ENCODE data around the gene ONECUT3. TPM values are rescaled to one million over a fixed set of nuclear protein-coding genes. Genes with fewer than 3 reads are reported as not detected.

ONECUT3 gene
- total and polyA plus RNA-seq, 9 of the 15 experiments (the other 6 are each of a cell fraction or from before 2014, with no cell fraction given) = not detected

DNA sequence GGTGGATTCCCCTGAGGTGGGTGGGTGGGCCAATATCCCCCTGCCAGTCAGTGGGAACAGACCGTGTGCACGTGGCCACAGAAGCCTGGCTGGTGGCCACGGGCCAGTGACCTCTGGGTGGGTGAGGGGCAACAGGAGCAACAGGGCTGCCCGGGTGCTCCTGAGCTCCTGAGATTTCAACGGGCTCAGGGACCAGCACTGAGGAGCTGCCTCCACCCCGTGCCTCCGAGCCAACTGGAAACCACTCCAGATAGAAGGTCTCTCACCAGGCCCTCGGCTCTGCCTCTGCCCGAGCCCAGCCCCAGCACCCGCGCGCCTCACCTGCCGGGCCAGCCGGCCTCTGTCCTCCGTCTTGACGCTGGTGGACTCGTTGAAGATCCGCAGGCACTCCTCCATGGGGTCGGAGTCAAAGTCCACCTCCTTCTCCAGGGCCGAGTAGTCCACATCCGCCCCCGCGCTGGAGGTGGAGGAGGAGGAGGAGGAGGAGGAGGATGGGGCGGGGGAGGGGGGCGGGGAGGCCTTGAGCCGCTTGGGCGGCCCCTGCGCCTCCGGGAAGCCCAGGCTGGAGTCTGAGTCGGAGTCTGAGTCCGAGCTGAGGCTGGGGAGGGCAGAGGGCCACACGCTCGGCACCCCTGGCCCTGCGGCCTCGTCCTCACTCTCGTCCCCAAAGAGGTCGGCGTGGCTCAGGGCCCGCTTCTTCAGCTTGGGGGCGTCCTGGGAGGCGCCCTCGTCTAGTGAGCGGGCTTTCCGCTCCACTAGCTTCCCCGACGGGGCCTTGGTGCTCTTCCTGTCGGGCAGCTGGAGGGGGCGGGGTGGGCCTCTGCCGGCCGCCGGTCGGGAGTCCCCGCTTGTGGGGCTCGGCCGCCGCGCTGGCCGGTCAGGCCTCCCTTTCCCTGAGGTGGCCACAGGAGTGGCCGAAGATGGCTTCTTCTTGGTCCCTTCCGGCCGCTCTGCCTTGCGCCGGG is 73.5 kb downstream of the ONECUT3 start (continued):
- TF ChIP-seq, protein P1, sequence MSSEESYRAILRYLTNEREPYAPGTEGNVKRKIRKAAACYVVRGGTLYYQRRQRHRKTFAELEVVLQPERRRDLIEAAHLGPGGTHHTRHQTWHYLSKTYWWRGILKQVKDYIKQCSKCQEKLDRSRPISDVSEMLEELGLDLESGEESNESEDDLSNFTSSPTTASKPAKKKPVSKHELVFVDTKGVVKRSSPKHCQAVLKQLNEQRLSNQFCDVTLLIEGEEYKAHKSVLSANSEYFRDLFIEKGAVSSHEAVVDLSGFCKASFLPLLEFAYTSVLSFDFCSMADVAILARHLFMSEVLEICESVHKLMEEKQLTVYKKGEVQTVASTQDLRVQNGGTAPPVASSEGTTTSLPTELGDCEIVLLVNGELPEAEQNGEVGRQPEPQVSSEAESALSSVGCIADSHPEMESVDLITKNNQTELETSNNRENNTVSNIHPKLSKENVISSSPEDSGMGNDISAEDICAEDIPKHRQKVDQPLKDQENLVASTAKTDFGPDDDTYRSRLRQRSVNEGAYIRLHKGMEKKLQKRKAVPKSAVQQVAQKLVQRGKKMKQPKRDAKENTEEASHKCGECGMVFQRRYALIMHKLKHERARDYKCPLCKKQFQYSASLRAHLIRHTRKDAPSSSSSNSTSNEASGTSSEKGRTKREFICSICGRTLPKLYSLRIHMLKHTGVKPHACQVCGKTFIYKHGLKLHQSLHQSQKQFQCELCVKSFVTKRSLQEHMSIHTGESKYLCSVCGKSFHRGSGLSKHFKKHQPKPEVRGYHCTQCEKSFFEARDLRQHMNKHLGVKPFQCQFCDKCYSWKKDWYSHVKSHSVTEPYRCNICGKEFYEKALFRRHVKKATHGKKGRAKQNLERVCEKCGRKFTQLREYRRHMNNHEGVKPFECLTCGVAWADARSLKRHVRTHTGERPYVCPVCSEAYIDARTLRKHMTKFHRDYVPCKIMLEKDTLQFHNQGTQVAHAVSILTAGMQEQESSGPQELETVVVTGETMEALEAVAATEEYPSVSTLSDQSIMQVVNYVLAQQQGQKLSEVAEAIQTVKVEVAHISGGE (CRISPR knock-in tag; IDR thresholded peaks at IDR 0.05) = 0 out of 6 replicates have a peak, but pooled peaks of 1 of the 3 experiments have one; percentile 8
- TF ChIP-seq MCM3 (IDR thresholded peaks at IDR 0.05) = no peak
- peak; percentile 98 for TF ChIP-seq PCBP1 (IDR thresholded peaks at IDR 0.05; ENCODE audit: low read depth, low read length, poor library complexity, severe bottlenecking)
- 0 out of 4 replicates have a peak, but pooled peaks of 1 of the 2 experiments have one; percentile 26 for TF ChIP-seq NRF1 (conservative IDR thresholded peaks at IDR 0.05 in 1 of 2, IDR thresholded peaks at IDR 0.05 in 1 of 2)
- no peak for TF ChIP-seq HDAC8 (tag; IDR thresholded peaks at IDR 0.05)
- peak; percentile 35; the same call in 1 of the 2 replicates for TF ChIP-seq PHF8 (IDR thresholded peaks at IDR 0.05; ENCODE audit: borderline replicate concordance, low read length)
- TF ChIP-seq, protein P2, sequence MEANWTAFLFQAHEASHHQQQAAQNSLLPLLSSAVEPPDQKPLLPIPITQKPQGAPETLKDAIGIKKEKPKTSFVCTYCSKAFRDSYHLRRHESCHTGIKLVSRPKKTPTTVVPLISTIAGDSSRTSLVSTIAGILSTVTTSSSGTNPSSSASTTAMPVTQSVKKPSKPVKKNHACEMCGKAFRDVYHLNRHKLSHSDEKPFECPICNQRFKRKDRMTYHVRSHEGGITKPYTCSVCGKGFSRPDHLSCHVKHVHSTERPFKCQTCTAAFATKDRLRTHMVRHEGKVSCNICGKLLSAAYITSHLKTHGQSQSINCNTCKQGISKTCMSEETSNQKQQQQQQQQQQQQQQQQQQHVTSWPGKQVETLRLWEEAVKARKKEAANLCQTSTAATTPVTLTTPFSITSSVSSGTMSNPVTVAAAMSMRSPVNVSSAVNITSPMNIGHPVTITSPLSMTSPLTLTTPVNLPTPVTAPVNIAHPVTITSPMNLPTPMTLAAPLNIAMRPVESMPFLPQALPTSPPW (CRISPR knock-in tag; IDR thresholded peaks at IDR 0.05) = peak; percentile 91
- TF ChIP-seq ZNF263 (CRISPR knock-in tag; IDR thresholded peaks at IDR 0.05; ENCODE audit: borderline replicate concordance) = peak; percentile 96
- TF ChIP-seq, protein P3, sequence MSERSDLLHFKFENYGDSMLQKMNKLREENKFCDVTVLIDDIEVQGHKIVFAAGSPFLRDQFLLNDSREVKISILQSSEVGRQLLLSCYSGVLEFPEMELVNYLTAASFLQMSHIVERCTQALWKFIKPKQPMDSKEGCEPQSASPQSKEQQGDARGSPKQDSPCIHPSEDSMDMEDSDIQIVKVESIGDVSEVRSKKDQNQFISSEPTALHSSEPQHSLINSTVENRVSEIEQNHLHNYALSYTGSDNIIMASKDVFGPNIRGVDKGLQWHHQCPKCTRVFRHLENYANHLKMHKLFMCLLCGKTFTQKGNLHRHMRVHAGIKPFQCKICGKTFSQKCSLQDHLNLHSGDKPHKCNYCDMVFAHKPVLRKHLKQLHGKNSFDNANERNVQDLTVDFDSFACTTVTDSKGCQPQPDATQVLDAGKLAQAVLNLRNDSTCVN (CRISPR knock-in tag; IDR thresholded peaks at IDR 0.05) = 0 out of 2 replicates have a peak, but pooled peaks have one; percentile 19
- TF ChIP-seq, protein P4, sequence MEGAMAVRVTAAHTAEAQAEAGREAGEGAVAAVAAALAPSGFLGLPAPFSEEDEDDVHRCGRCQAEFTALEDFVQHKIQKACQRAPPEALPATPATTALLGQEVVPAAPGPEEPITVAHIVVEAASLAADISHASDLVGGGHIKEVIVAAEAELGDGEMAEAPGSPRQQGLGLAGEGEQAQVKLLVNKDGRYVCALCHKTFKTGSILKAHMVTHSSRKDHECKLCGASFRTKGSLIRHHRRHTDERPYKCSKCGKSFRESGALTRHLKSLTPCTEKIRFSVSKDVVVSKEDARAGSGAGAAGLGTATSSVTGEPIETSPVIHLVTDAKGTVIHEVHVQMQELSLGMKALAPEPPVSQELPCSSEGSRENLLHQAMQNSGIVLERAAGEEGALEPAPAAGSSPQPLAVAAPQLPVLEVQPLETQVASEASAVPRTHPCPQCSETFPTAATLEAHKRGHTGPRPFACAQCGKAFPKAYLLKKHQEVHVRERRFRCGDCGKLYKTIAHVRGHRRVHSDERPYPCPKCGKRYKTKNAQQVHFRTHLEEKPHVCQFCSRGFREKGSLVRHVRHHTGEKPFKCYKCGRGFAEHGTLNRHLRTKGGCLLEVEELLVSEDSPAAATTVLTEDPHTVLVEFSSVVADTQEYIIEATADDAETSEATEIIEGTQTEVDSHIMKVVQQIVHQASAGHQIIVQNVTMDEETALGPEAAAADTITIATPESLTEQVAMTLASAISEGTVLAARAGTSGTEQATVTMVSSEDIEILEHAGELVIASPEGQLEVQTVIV (CRISPR knock-in tag; IDR thresholded peaks at IDR 0.05; ENCODE audit: borderline replicate concordance) = no peak
- TF ChIP-seq HIVEP1 (CRISPR knock-in tag; IDR thresholded peaks at IDR 0.05) = no peak
- TF ChIP-seq POLR2G (IDR thresholded peaks at IDR 0.05; ENCODE audit: low read depth, low read length) = peak; percentile 73
- TF ChIP-seq RBFOX2 (IDR thresholded peaks at IDR 0.05; ENCODE audit: low read depth, low read length) = peak; percentile 62
